ENCODE results near the gene FRS3. TPM values are rescaled to one million over a fixed set of nuclear protein-coding genes. Genes with fewer than 3 reads are reported as not detected.

Gene FRS3
- total RNA-seq, 1 donor from 2014 or later: 3.1 TPM

DNA sequence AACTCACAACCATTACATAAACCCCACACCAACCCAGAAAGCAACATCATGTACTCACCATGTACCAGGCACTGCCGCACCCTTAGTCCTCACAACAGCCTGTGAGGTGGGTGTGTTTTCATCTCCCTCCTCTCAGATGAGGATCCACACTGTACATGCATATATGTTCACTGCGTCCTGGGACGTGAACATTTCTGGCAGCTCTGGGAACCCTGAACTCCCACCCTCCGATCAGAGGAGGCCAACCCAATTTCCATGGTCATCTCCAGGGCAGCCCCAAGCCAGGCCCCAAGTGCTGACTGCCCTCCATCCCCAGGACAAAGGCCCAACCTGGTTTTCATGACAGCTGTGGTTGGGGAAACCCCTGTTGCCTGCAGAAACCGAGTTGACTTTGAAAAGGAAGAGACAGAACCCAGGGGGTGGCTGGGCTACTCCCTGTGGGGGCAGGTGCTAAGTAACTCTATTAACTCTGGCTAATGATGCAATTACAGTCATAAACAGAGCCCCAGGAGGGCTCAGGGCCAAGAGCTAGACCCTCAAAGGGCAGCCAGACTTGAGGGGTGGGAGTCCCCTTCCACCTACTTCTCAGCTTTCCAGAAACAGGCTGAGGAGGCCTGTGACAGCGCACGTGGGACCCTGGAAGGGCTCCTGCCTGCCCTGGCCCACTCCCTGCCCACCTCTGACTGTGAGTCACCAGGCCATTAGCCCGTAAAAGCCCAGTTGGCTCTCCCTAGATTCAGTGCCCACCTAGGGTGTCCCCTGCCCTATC is 46.9 kb downstream of the FRS3 start:
- peaks cover 6% of the 10 kb centered on the region for H3K79me2 ChIP-seq (ENCODE audit: insufficient read depth, low read length)
- peak overlapping the region; percentile 74 for H3K9ac ChIP-seq (ENCODE audit: low read length)

DNA sequence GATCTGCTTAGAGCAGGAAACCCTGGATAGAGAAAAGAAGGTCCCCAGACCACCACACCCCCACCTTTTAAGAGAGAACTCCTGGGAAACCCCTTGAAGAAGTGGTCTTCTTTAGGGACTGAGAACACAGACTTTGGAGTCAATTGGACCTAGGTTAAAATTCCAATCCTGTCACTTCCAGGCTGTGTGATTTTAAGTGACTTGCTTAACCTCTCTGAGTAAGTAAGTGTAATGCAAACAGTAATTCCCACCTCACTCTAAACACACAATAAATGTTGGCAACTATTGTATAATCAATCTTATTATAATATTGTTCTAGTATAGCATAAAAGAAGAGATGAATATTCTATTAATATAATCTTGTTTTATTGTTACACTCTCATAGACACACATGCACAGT is 47.6 kb downstream of the FRS3 start:
- Mint-ChIP-seq H3K9me3 (ENCODE audit: unreplicated experiment) (no peaks in the 10 kb centered on the region), H3K4me1 (ENCODE audit: low read depth, unreplicated experiment) (peaks cover 7% of the 10 kb centered on the region), H3K27ac (ENCODE audit: unreplicated experiment) (no peak overlapping the region), H3K27me3 (ENCODE audit: low read depth, unreplicated experiment) (peaks cover 29% of the 10 kb centered on the region), H3K36me3 (ENCODE audit: low read depth, unreplicated experiment) (no peaks in the 10 kb centered on the region), H3K4me3 (ENCODE audit: unreplicated experiment) (no peak overlapping the region)
- H4K20me1 ChIP-seq (ENCODE audit: insufficient read depth, low read length): peaks cover 14% of the 10 kb centered on the region
- H3K4me2 ChIP-seq (ENCODE audit: low read length): no peak overlapping the region
- H3K27me3 ChIP-seq (ENCODE audit: insufficient read depth, low read length): no peaks in the 10 kb centered on the region
- H3K9ac ChIP-seq (ENCODE audit: low read length): no peak overlapping the region
- peaks cover 6% of the 10 kb centered on the region for H3K79me2 ChIP-seq (ENCODE audit: insufficient read depth, low read length)
- no peak overlapping the region for H3K27ac ChIP-seq (ENCODE audit: low read depth, low read length)
- H3K4me1 ChIP-seq (ENCODE audit: insufficient read depth, low read length): peaks cover 28% of the 10 kb centered on the region
- no peaks in the 10 kb centered on the region for H3K9me3 ChIP-seq (ENCODE audit: insufficient read depth, low read depth, low read length)
- H3K36me3 ChIP-seq (ENCODE audit: insufficient read depth, low read length): no peaks in the 10 kb centered on the region
- no peak for DNase-seq (ENCODE audit: low read depth)
- TF ChIP-seq, protein P1, sequence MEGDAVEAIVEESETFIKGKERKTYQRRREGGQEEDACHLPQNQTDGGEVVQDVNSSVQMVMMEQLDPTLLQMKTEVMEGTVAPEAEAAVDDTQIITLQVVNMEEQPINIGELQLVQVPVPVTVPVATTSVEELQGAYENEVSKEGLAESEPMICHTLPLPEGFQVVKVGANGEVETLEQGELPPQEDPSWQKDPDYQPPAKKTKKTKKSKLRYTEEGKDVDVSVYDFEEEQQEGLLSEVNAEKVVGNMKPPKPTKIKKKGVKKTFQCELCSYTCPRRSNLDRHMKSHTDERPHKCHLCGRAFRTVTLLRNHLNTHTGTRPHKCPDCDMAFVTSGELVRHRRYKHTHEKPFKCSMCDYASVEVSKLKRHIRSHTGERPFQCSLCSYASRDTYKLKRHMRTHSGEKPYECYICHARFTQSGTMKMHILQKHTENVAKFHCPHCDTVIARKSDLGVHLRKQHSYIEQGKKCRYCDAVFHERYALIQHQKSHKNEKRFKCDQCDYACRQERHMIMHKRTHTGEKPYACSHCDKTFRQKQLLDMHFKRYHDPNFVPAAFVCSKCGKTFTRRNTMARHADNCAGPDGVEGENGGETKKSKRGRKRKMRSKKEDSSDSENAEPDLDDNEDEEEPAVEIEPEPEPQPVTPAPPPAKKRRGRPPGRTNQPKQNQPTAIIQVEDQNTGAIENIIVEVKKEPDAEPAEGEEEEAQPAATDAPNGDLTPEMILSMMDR (IDR thresholded peaks at IDR 0.05; ENCODE audit: insufficient read depth, low read depth, low read length): no peak
- TF ChIP-seq EZH2 (IDR thresholded peaks at IDR 0.05; ENCODE audit: insufficient read depth, low read length): no peak
- FAIRE-seq: no peak
- no peak overlapping the region for H3K4me3 ChIP-seq (ENCODE audit: insufficient read depth, low read depth, low read length)
- H2AFZ ChIP-seq (ENCODE audit: low read depth, low read length): no peak overlapping the region

More for the DNA sequence above, 46.9 kb downstream of the FRS3 start:
- Mint-ChIP-seq H3K27me3 (ENCODE audit: low read depth, unreplicated experiment) (peaks cover 29% of the 10 kb centered on the region), H3K4me3 (ENCODE audit: unreplicated experiment) (peak overlapping the region; percentile 81), H3K4me1 (ENCODE audit: low read depth, unreplicated experiment) (peaks cover 7% of the 10 kb centered on the region), H3K27ac (ENCODE audit: unreplicated experiment) (peak overlapping the region; percentile 50), H3K9me3 (ENCODE audit: unreplicated experiment) (no peaks in the 10 kb centered on the region), H3K36me3 (ENCODE audit: low read depth, unreplicated experiment) (no peaks in the 10 kb centered on the region)
- no peak overlapping the region for H3K27ac ChIP-seq (ENCODE audit: low read depth, low read length)
- peak overlapping the region; percentile 88 for H2AFZ ChIP-seq (ENCODE audit: low read depth, low read length)
- peaks cover 14% of the 10 kb centered on the region for H4K20me1 ChIP-seq (ENCODE audit: insufficient read depth, low read length)
- H3K9me3 ChIP-seq (ENCODE audit: insufficient read depth, low read depth, low read length): no peaks in the 10 kb centered on the region
- no peaks in the 10 kb centered on the region for H3K36me3 ChIP-seq (ENCODE audit: insufficient read depth, low read length)
- H3K4me3 ChIP-seq (ENCODE audit: insufficient read depth, low read depth, low read length): peak overlapping the region; percentile 62
- TF ChIP-seq EZH2 (IDR thresholded peaks at IDR 0.05; ENCODE audit: insufficient read depth, low read length): no peak
- TF ChIP-seq, protein P1 (IDR thresholded peaks at IDR 0.05; ENCODE audit: insufficient read depth, low read depth, low read length): no peak
- H3K4me1 ChIP-seq (ENCODE audit: insufficient read depth, low read length): peaks cover 28% of the 10 kb centered on the region
- FAIRE-seq (no peak), DNase-seq (ENCODE audit: low read depth) (no peak)
- peak overlapping the region; percentile 96 for H3K4me2 ChIP-seq (ENCODE audit: low read length)
- no peaks in the 10 kb centered on the region for H3K27me3 ChIP-seq (ENCODE audit: insufficient read depth, low read length)

DNA sequence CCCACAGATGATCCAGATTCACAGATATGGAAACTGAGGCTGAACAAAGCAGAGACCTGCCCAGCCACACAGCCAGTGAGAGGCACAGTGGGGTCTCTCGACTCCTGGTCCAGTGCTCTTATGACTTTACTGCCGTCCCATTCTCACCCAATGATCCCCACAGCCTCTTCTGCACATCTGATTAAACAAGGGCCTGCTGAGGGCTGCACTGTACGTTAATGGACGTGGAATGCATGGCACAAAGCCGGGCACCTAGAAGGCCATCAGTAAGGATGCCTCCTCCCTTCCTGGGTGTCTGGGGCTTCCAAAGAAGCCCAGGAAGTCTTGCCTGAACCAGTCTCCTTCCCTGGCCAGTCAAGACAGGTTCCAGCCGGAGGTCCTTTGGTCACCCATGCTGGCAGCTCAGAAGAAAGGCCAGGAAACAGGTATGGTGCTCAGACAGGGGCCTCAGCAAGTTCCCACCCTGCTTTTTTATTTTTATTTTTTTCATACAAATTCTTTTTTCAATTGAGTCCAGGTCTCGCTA is 48.1 kb downstream of the FRS3 start:
- Mint-ChIP-seq H3K36me3 (ENCODE audit: low read depth, unreplicated experiment) (no peaks in the 10 kb centered on the region), H3K27me3 (ENCODE audit: low read depth, unreplicated experiment) (peaks cover 32% of the 10 kb centered on the region), H3K27ac (ENCODE audit: unreplicated experiment) (no peak overlapping the region), H3K4me3 (ENCODE audit: unreplicated experiment) (no peak overlapping the region), H3K9me3 (ENCODE audit: unreplicated experiment) (no peaks in the 10 kb centered on the region), H3K4me1 (ENCODE audit: low read depth, unreplicated experiment) (peaks cover 7% of the 10 kb centered on the region)
- H3K36me3 ChIP-seq (ENCODE audit: insufficient read depth, low read length): no peaks in the 10 kb centered on the region
- no peak overlapping the region for H3K27ac ChIP-seq (ENCODE audit: low read depth, low read length)
- FAIRE-seq: no peak
- no peaks in the 10 kb centered on the region for H3K9me3 ChIP-seq (ENCODE audit: insufficient read depth, low read depth, low read length)
- H3K27me3 ChIP-seq (ENCODE audit: insufficient read depth, low read length): no peaks in the 10 kb centered on the region
- no peak overlapping the region for H2AFZ ChIP-seq (ENCODE audit: low read depth, low read length)
- H3K4me2 ChIP-seq (ENCODE audit: low read length): peak overlapping the region; percentile 8
- no peak overlapping the region for H3K9ac ChIP-seq (ENCODE audit: low read length)
- no peak overlapping the region for H3K4me3 ChIP-seq (ENCODE audit: insufficient read depth, low read depth, low read length)
- peaks cover 14% of the 10 kb centered on the region for H4K20me1 ChIP-seq (ENCODE audit: insufficient read depth, low read length)
- DNase-seq (ENCODE audit: low read depth): no peak
- peaks cover 6% of the 10 kb centered on the region for H3K79me2 ChIP-seq (ENCODE audit: insufficient read depth, low read length)
- peaks cover 28% of the 10 kb centered on the region for H3K4me1 ChIP-seq (ENCODE audit: insufficient read depth, low read length)
- TF ChIP-seq, protein P1 (IDR thresholded peaks at IDR 0.05; ENCODE audit: insufficient read depth, low read depth, low read length): no peak
- TF ChIP-seq EZH2 (IDR thresholded peaks at IDR 0.05; ENCODE audit: insufficient read depth, low read length): no peak
